GM21825 (cell line): Measurements from ENCODE around the gene ERVV-1.
"Not testable (repeated sequence)": the region's sequence is repeated elsewhere in the genome, so short reads cannot be mapped to it uniquely, and the experiment has no call there.

ENCODE experiments used
- ATAC-seq: cut with Tn5 transposase; IDR thresholded peaks from one replicate; pipeline ENCODE4 v1.9.1; 2021; ENCODE audit warnings: mild to moderate bottlenecking, moderate library complexity; ENCODE audit not compliant: unreplicated experiment

ERVV-1 gene

DNA sequence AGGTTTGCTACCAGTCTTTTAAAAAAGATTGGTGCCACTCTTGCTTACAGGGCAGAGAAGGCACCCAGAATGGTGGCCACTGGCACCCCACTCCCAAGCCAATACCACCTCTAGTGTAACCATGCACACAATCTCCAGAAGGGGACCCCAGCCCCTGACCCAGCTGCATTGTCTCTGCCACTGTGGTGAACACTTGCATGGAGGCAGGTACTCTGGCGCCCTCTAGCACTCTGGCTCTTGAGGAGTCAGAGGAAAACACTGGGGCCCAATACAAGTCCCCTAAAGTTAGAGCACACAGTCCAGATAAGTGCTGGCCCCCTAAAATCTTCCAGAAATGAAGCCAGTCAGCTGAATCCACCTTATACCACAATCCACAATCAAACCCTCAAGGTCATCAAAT lies 6.0 kb downstream of the ERVV-1 start:
- ATAC-seq, result no peak

DNA sequence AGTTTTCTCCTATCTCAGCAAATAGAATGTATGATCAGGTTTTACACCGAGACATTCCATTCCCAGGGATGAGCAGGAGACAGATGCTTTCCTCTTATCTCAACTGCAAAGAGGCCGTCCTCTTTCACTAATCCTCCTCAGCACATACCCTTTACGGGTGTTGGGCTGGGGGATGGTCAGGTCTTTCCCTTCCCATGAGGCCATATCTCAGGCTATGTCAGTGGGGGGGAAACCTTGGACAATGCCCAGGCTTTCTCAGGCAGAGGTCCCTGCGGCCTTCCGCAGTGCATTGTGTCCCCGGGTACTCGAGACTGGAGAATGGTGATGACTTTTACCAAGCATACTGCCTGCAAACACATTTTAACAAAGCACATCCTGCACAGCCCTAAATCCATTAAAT lies 14.6 kb downstream of the ERVV-1 start:
- not testable (repeated sequence) for ATAC-seq

DNA sequence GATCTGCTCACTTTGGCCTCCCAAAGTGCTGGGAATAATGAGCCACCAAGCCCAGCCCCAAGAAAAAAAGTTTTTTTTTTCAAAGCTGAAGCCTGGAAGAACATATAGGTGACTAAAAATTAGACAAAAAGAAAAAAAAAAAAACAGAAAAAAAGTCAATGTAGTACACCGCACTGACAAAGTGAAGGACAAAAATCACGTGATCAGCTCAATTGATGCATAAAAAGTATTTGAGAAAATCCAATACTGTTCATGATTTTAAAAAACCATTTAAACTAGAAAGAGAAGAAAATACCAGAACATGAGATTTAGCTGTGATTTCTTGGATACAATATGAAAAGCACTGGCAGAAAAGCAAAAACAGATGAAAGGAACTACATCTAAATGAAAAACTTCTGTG lies 20.3 kb downstream of the ERVV-1 start:
- ATAC-seq, result no peak

DNA sequence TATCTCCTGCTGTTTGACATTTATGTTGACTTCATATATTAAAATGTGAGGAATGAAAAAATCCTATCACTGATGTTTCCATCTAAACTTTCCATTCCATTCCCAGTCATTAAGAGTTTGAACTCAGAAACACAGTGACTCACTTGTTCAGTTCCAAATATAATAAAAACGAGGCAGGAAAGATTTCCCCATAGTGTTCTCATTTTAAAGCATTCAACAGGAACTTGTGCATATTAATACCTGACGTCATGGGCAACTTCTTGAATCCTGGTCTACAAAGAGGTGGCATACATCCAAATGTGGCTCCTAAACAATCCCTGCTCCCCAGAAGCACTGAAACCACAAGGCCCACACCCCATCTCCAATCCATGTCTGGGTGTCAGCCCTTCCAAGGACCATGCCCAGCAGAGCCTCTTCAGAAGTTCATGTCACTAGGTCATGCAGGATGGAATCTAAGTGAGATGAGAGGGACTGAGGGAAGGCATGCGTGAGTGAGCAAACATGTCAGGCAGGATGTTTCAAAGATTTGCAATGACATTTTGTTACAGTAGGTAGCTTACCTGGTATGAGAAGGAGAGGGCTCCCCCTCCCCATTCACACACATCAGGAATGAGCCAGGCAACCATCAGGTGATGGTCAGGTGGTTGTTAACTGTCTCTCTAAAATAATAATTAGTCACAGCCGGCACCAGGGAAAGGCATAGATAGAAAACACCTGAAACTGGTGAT lies 21.4 kb downstream of the ERVV-1 start:
- ATAC-seq, result no peak

DNA sequence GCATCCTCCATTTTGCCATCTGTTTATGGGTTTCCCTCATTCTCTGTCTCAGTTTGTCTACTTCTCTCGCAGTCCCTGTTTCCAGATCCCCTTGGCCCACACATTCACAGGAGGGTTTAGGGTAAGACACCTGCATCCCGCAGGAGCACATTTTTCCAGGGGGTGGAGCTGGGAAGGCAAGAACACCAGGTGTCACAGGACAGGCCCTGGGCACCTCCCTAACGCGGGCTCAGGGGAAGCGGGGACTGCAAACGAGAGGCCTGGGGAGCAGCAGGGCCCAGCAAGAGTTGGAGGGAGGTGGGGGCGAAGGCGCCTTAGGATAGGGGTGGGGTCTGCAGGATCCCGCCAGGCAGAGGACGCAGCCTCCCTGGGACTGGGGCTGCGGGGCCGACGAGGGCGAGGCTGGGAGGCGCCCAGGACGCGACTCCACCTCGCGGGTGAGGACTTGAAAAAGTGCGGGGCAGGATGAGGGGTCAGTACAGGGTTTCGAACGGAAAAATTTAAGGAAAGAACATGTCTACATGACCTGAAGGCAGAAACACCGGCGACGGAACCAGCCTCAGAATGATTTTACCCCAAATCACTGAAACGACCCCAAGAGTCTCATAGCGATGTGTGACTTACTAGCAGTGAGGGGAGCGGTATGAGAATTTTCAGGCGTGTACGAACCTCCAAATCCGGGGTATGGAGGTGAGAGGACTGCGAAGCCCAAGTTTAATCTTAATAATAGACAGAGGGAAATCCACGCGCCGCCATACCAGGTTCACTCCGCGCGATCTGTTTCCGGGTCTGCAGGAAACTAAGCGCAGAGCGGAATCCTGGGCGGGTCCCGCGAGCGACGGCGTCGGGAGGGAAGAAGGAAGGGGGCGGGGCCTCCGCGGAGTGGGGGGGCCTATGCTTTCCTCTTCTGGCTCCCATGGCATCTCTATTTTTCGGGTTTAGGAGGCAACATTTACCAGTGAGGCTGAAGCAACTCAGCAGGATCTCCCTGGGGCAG lies 23.7 kb downstream of the ERVV-1 start:
- ATAC-seq, result no peak

DNA sequence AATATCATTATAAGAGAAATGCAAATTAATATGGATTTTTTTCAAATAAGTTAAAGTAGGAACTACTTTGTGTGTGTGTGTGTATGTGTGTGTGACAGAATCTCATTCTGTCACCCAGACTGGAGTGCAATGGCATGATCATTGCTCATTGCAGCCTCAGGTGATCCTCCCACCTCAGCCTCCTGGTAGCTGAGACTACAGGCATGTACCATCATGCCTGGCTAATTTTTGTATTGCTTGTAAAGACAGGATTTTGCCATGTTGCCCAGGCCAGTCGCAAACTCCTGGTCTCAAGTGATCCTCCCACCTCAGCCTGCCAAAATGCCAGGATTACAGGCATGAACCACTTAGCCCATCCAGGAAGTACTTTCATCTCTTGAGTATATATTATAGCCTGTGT lies 27.6 kb downstream of the ERVV-1 start:
- no peak for ATAC-seq

DNA sequence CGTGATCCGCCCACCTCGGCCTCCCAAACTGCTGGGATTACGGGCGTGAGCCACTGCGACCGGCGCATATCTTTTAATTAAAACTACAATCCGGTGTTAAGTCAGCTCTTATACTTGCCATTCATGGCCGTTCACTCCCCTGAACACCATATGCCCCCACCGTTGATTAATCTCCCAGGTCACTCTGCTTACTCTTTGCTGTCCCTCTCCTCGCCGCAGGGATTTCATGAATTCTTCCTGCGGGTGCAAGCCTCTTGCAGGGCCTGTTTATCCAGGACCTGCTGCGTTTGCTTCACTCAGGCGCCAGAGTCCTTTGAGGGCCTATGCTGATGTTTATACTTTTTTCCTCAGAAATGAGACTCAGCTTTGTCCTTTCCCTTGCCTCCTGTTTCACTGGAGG lies 31.8 kb downstream of the ERVV-1 start:
- no peak for ATAC-seq

DNA sequence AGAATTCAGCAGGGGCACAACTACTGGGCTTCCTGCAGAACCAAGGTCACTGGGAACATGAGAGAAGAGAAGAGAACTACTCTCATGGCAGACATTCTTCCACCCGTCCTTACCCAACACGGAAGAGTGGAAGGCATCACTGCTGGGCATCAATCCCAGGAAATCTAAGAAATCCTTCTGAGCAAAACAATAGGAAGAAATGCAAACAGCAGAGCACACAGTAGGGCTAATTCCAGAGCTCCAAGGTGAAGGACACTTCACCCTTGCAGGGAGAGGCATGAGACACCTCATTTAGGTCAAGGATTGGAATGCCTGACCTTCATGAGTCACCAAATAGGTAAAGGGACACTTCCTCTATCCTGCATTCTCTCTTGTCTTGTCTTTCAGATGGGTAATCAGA lies 33.7 kb downstream of the ERVV-1 start:
- ATAC-seq, result no peak

DNA sequence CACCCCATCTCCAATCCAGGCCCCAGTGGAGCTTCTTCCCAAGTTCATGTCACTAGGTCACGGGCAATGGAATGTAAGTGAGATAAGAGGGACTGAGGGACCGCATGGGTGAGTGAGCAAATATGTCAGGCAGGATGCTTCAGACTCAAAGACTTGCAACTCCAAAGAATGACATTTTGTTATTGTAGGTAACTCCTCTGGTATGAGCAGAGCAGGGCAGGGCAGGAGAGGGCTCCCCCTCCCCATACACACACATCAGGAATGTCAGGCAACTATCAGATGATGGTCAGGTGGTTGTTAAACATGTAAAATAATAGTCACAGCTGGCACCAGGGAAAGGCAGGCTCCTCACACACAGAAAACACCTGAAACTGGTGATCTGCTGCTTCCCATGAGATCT lies 41.4 kb downstream of the ERVV-1 start:
- no peak for ATAC-seq

DNA sequence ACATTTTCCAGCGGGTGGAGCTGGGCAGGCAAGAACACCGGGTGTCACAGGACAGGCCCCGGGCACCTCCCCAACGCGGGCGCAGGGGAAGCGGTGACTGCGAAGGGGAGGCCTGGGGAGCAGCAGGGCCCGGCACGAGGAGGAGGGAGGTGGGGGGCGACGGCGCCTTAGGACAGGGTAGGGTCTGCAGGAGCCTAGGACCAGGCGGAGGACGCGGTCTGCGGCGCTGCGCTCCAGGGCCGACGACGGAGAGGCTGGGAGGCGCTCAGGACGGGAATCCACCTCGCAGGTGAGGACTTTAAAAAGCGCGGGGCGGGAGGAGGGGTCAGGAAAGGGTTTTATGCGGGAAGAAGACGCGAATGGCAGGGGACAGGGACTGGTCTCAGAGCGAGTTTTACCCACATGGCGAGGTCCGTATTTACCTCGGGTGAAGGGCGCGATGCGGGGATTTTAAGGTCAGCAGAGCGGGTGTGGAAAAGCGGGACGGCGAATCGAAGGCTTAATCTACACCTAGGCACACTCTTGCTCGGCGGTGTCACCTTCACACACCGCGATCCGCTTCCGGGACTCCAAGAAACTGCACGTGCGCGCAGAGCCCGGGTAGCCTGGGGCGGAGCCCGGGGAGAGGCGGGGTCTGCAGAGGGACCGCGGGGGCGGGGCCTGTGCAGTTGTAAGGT lies 44.3 kb downstream of the ERVV-1 start:
- no peak for ATAC-seq
